HG02642 (cell line): ENCODE data around the gene BMI1.
"Not testable (repeated sequence)": the region's sequence is repeated elsewhere in the genome, so short reads cannot be mapped to it uniquely, and the experiment has no call there.

ENCODE experiments used
- ATAC-seq: cut with Tn5 transposase; IDR thresholded peaks from one replicate; pipeline ENCODE4 v1.9.1; 2021; ENCODE audit warnings: mild to moderate bottlenecking; ENCODE audit not compliant: unreplicated experiment, poor library complexity

The BMI1 gene

GRCh38 chr10:22320591-22321155 is at the start of gene BMI1:
Gene BMI1 (plus strand): TSS chr10:22321099. CDS start chr10:22326450, 5,351 bp downstream.
- peak; percentile 26 for ATAC-seq

DNA sequence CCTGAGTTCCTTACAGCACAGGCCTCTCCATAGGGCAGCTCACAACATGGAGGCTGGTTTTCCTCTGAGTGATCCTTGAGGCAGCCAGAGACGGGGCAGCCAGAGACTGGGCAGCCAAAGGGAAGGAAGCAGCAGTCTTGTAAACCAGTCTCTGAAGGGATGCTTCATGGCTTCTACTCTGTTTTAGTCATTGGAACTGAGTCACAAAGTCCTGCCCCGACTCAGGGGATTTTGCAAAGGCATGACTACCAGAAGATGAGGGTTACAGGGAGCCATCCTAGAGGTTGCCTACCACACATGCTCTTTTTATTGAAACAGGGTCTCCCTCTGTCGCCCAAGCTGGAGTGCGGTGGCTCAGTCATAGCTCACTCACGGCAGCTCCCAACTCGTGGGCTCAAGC is 49.1 kb upstream of the BMI1 start:
- ATAC-seq, result no peak

GRCh38 chr10:22278441-22278782 is 42.5 kb upstream of the BMI1 start:
- ATAC-seq, result no peak

- no peak for ATAC-seq
Observed at GRCh38 chr10:22280078-22280477, 40.8 kb upstream of the BMI1 start.

GRCh38 chr10:22285130-22285529 is 35.8 kb upstream of the BMI1 start:
- no peak for ATAC-seq

DNA sequence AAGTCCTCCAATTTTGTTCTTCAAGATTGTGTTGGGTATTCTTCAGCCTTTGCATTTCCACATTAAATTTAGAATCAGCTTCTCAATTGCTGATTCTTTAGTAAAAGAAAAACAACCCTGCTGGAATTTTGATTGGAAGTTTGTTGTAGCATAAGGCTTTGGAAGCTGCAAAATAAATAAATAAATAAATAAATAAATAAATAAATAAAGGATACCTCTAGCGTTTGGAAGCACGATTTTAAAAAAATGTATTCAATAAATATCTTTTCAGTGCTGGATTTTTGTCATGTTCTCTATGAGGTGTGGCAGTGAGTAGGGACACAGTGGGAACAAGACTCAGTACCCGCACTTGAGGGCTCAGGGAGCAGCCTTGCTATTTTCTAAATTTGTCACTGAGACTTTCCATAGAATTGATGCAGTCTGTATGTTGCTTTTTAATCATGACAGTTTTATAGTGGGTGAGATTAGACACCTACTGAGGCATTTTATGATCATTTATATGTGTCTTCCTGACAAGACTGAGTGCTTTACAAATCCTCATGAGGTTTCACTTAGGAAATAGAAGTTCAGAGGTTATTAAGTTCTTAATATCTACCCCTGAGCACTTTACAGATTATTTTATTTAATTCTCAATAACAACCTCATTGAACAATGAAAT is 27.0 kb upstream of the BMI1 start:
- ATAC-seq, result no peak

DNA sequence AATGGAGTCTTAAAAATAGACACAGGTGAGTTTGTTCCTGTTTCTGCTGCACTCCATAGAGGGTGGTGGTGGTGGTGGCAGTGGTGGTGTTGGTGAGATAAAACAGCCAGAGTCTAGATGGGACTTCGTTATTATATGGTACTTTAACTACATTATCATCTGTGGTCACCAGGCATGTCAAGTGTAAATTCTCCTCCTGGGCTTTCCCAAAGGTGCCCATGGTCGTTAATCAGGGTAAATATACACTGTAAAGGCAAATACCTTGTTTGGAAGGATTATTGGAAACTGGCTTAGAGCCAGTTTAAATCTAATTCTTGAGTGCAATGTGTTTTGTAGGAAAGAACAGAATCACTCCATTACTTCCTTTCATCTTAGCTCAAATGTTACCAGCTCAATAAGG is 26.2 kb upstream of the BMI1 start:
- ATAC-seq, result no peak

DNA sequence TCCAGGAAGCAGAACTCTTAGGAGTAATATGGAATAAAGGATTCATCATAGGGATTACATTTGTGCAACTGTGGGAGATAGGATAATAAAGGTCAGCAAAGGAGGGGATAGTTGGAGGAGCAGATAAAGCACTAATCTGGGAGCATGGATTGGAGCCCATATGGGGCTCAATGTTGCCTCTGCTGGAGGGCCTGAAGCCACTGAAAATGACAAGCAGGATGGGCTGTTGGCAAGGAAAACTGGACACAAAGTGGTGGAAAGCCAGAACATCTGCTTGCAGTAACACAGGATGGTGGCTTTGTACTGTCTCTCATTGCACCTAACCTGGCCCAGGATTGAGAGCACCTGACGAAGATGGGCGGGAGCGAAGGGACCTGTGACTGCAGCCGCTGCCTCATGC is 19.7 kb upstream of the BMI1 start:
- ATAC-seq, result no peak

DNA sequence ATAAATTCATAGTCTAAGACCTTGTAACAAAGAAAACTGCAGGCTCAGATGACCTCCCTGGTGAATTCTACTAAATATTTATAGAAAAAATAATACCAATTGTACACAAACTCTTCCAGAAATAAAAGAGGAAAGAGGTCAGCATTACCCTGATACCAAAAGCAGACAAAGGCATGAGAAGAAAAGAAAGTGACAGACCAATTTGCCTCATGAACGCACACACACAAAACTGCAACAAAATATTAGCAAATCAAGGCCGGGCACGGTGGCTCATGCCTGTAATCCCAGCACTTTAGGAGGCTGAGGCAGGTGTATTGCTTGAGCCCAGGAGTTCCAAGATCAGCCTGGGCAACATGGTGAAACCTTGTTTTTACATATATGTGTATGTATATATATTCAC is 17.4 kb upstream of the BMI1 start:
- no peak for ATAC-seq

- ATAC-seq, result no peak
Observed at GRCh38 chr10:22305721-22306120, 15.2 kb upstream of the BMI1 start.

DNA sequence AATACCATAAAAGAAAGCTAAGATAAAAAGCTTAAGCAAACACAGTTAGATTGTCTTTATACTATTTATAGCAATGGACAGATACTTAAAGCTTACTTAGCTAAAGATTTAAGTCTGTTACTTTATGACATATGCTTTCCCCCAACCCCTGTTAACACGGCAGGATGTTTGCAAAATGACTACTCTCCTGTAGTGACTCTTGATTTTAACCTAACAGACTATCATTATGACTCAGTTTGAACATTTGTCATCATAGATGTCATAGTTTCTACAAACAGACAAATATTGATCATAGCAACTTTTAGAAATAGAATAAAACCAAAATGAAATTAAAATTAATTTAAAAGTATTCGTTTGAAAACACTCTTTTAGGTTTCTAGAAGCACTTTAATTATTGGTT is 12.5 kb upstream of the BMI1 start:
- ATAC-seq, result peak; percentile 97

DNA sequence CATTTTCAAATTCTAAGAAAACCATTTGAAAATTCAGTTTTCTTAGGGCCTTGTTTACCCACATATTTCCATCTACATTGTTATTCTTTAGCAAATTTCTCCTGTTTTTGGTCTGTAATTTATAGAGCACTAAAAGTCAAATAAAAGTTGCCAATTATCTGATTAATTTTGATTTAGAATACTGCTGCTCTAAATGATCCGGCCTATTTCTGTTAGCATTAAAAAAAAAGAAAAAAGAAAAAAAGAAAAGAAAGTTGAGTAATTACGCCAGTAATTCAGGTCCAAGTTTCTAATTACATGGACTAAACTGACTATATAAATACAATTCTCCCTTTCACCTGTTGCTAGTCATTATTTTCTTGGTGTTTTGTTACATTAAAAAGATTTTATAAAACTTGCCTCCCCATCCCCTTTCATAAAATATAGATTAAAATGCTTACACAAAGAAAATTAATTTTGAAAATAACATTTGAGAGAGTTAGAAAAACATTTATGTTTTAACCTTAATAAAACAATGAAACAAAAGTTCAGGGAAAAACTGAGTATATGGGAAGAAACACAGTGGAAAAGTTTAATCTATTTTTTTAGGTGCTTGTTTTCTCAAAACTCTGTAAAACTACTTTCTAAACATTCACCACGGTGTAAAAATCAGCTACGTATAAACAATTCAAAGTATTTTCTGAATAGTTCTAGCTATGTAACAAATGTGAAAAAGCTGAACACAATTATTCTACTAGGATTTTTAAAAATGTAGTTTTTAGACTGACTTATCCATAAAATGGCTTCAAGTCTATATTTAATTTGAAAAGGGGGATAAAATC is 11.5 kb upstream of the BMI1 start:
- no peak for ATAC-seq

DNA sequence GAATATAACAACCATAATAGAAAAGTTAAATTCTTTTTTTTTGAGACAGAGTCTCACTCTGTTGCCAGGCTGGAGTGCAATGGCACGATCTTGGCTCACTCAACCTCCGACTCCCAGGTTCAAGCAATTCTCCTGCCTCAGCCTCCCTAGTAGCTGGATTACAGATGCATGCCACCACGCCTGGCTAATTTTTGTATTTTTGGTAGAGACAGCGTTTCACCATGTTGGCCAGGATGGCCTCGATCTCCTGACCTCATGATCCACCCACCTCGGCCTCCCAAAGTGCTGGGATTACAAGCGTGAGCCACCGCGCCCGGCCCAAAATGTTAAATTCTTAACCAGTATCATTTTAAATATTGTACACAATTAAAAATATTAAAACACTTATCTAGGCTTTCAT is 10.9 kb upstream of the BMI1 start:
- not testable (repeated sequence) for ATAC-seq

GRCh38 chr10:22310928-22311327 is 10.0 kb upstream of the BMI1 start:
- ATAC-seq, result no peak

- ATAC-seq, result no peak
Observed at GRCh38 chr10:22314852-22315251, 6.0 kb upstream of the BMI1 start.

GRCh38 chr10:22315455-22316285 is 5.2 kb upstream of the BMI1 start:
- ATAC-seq, result peak; percentile 28

DNA sequence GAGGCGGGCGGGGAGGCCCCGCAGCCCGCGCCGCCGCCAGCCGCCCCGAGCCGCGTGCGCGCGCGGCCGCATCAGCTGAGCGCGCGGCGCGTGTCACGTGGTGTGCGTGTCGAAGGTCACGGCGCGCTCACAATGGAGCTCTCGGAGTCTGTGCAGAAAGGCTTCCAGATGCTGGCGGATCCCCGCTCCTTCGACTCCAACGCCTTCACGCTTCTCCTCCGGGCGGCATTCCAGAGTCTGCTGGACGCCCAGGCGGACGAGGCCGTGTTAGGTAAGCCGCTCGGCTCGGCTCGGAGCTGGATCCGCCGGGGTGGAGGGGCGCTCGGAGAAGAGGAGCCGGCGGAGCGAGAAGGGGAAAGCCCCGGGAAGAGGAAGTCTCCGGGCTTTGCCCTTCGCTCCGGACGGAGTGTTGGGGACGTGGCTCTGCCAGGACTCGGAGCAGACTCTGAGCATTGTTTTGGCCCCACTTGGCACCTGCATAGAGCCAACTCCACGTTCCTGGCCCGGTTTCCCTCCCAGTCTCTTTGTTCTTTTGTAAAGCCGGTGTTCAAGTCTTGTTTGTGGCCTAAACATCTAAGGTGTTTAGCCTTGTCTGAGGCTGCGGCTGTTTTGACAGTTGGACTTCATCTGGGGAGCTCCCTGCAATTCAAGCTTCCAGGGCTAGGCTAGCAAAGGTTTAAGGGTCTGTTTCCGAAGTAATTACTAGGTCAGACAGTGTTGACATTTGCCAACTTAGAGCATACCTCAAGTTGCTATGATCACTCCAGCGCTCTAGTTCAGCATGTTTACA is 4.4 kb upstream of the BMI1 start, which contains the start of gene COMMD3:
Gene COMMD3, plus strand, starts transcription at position 103 of the 790 bp plus-strand sequence. Its CDS starts 30 bp downstream, at position 133.
- peak; percentile 73 for ATAC-seq

DNA sequence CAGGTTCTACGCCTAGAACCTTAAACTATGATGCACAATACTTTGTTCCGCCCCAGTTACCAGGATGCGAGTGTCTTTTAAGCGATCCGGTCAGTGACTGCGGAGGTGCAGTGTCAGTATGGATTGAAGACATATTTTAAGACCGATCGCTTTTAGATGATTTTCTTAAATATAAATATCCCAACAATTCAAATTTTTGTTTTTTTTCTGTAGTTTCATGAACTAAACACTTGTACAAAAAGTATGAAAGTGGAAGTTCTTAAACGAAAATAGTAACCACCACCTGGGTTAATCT is 3.9 kb upstream of the BMI1 start:
- ATAC-seq, result peak; percentile 27

DNA sequence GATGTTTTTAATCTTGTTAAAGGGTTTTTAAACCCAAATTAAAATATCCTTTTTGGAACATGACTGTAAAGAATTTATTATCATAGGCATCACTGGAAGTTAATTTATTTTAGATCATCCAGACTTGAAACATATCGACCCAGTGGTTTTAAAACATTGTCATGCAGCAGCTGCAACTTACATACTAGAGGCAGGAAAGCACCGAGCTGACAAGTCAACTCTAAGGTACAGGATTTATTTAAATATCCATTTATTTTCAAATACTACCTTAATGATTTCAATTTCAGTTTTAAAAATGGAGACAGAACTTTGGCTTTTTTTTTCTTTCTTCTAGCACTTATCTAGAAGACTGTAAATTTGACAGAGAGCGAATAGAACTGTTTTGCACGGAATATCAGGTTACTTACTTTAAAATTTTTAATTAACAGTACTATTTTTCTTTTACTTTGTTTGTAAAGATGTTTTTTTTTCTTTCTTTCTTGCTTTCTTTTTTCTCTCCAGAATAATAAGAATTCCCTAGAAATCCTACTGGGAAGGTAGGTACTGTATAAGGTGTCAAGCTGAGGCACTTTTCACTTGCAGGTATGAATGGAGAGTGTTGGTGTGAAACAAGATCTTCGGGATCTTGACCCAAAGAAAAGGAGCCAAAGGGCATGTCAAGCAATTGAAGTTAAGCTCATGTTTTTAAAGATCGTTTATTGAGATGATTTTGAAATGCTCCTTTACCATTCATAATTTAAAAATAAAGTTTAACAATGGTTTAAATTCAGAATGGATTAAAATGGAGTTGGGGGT is 2.9 kb upstream of the BMI1 start:
- no peak for ATAC-seq
